Endothelial cell of umbilical vein (primary cell): ENCODE results near the gene HDAC8. TPM values are rescaled to one million over a fixed set of nuclear protein-coding genes. Genes with fewer than 3 reads are reported as not detected.

Experiments
- BruUV-seq: library from RNA; stranded (reverse); fragments of 400-500 nt; replicated peaks from 2 replicates; lab custom pipeline; 2021; lab: Mats Ljungman, UMichigan
- CTCF ChIA-PET: fragments of 300-600, 350-600 bp; sonication (Branson Sonifier 250); formaldehyde crosslinking; loops from one replicate; lab custom pipeline; 2021; ENCODE audit warnings: antibody characterized with exemption, inconsistent platforms; lab: Charles Lee
- POLR2A ChIA-PET: fragments of 300-600, 350-600 bp; sonication (Branson Sonifier 250); formaldehyde crosslinking; loops from one replicate; lab custom pipeline; 2021; ENCODE audit warnings: antibody characterized with exemption, inconsistent platforms; lab: Charles Lee
- DNase-seq: peaks from one replicate; pipeline ENCODE4 v3.0.0-alpha.2; 2011; ENCODE audit warnings: low read depth, low spot score
- FAIRE-seq: peaks from 2 replicates; lab custom pipeline; 2011; peaks lifted over from hg19 to GRCh38; lab: Jason Lieb, UNC
- H2AFZ ChIP-seq: 2 replicates; pipeline ENCODE4 v1.6.0; 2012; ENCODE audit warnings: low read depth, low read length, control low read depth, inconsistent platforms
- H3K27ac ChIP-seq: 2 replicates; pipeline ENCODE4 v1.5.1; 2011; ENCODE audit warnings: low read depth, mild to moderate bottlenecking, control low read depth, low read length, moderate library complexity; ENCODE audit not compliant: insufficient read depth
- H3K27me3 ChIP-seq, 2 experiments: 2 replicates each; pipeline versions ENCODE4 v1.6.0 to v1.6.1; 2011; ENCODE audit warnings: low read length in 2 of 2, mixed read lengths in 1 of 2; ENCODE audit not compliant: control insufficient read depth in 2 of 2, insufficient read depth in 2 of 2
- H3K36me3 ChIP-seq, 2 experiments: 2 replicates in 1 of 2; 3 replicates in 1 of 2; pipeline ENCODE4 v1.5.1; 2011; ENCODE audit warnings: low read length in 2 of 2, mild to moderate bottlenecking in 1 of 2, moderate library complexity in 1 of 2; ENCODE audit not compliant: control insufficient read depth in 2 of 2, insufficient read depth in 2 of 2; ENCODE audit errors: extremely low read depth in 1 of 2
- H3K4me1 ChIP-seq: 3 replicates; pipeline ENCODE4 v1.5.1; 2011; ENCODE audit warnings: mild to moderate bottlenecking, low read length; ENCODE audit not compliant: control insufficient read depth, insufficient read depth; ENCODE audit errors: extremely low read depth
- H3K4me2 ChIP-seq: 2 replicates; pipeline ENCODE4 v1.6.1; 2011; ENCODE audit warnings: low read length, control low read depth, mixed read lengths; ENCODE audit not compliant: insufficient read depth
- H3K4me3 ChIP-seq, 3 experiments: fragments of 200-600 bp in 1 of 3; sonication (generic), shearing (Covaris generic) in 1 of 3; replicated peaks in 1 of 3; 2 replicates each; pipeline ENCODE4 v1.5.1; 2011 to 2016; ENCODE audit warnings: control low read depth in 3 of 3, low read length in 3 of 3, mild to moderate bottlenecking in 2 of 3, inconsistent platforms in 1 of 3, low read depth in 1 of 3, moderate library complexity in 1 of 3; ENCODE audit not compliant: insufficient read depth in 1 of 3
- H3K79me2 ChIP-seq: 2 replicates; pipeline ENCODE4 v1.6.0; 2012; ENCODE audit warnings: low read length, inconsistent platforms; ENCODE audit not compliant: control insufficient read depth, insufficient read depth
- H3K9ac ChIP-seq: replicated peaks from 2 replicates; pipeline ENCODE3; 2011; ENCODE audit warnings: low read length, control low read depth; ENCODE audit not compliant: insufficient read depth; ENCODE audit errors: extremely low read depth
- H3K9me1 ChIP-seq: replicated peaks from 3 replicates; pipeline ENCODE4 v1.6.0; 2011; ENCODE audit warnings: mild to moderate bottlenecking, low read length; ENCODE audit not compliant: control insufficient read depth, insufficient read depth; ENCODE audit errors: extremely low read depth
- H3K9me3 ChIP-seq: replicated peaks from 2 replicates; pipeline ENCODE4 v1.5.1; 2012; ENCODE audit warnings: low read length, inconsistent platforms; ENCODE audit not compliant: control insufficient read depth, insufficient read depth
- H4K20me1 ChIP-seq: replicated peaks from 2 replicates; pipeline ENCODE3; 2011; ENCODE audit warnings: mild to moderate bottlenecking, low read length; ENCODE audit not compliant: control insufficient read depth, insufficient read depth; ENCODE audit errors: extremely low read depth
- CTCF ChIP-seq, 2 donors: IDR thresholded peaks; 1 replicate in 1 of 2; 2 replicates in 1 of 2; pipeline ENCODE4 v1.5.1; 2011; ENCODE audit warnings: low read length in 2 of 2, mild to moderate bottlenecking in 2 of 2, moderate library complexity in 2 of 2, control low read depth in 1 of 2, inconsistent platforms in 1 of 2, low read depth in 1 of 2; ENCODE audit not compliant: insufficient read depth in 1 of 2; ENCODE audit errors: extremely low read depth in 1 of 2
- EZH2 ChIP-seq: IDR thresholded peaks from 2 replicates; pipeline ENCODE4 v1.6.1; 2012; ENCODE audit warnings: borderline replicate concordance, low read depth, mild to moderate bottlenecking, moderate library complexity, low read length, inconsistent platforms; ENCODE audit not compliant: severe bottlenecking
- FOS ChIP-seq: IDR thresholded peaks from 2 replicates; pipeline ENCODE4 v1.6.1; 2011; ENCODE audit warnings: mild to moderate bottlenecking, low read length, moderate library complexity, borderline replicate concordance; ENCODE audit not compliant: insufficient read depth
- GATA2 ChIP-seq: IDR thresholded peaks from 2 replicates; pipeline ENCODE4 v1.7.0; 2011; ENCODE audit warnings: low read depth, mild to moderate bottlenecking, moderate library complexity, mixed read lengths, low read length; ENCODE audit not compliant: insufficient read length, insufficient read depth
- JUN ChIP-seq: IDR thresholded peaks from 2 replicates; pipeline ENCODE4 v1.6.1; 2011; ENCODE audit warnings: borderline replicate concordance, low read depth; ENCODE audit not compliant: insufficient read length, insufficient read depth
- MAX ChIP-seq: IDR thresholded peaks from 2 replicates; pipeline ENCODE4 v1.6.1; 2011; ENCODE audit not compliant: insufficient read depth, insufficient read length
- MYC ChIP-seq: IDR thresholded peaks from one replicate; pipeline ENCODE4 v1.6.1; 2011; ENCODE audit warnings: mild to moderate bottlenecking, low read depth, low read length
- POLR2A ChIP-seq: IDR thresholded peaks from 2 replicates; pipeline ENCODE4 v1.6.1; 2012; ENCODE audit warnings: low read depth, mild to moderate bottlenecking, control low read depth, low read length
- POLR2AphosphoS5 ChIP-seq: IDR thresholded peaks from 2 replicates; pipeline ENCODE4 v1.6.1; 2012; ENCODE audit warnings: low read depth, mild to moderate bottlenecking, control low read depth, low read length, moderate library complexity; ENCODE audit not compliant: insufficient read depth
- dilution Hi-C: fragments of 300-500 bp; cut with MboI; formaldehyde crosslinking; loops from one replicate; pipeline ENCODE4 v1.15.0; 2019; ENCODE audit warnings: low sequenced_read_pairs; ENCODE audit not compliant: extremely low pct_ligation_motif_present
- intact Hi-C: fragments of 100-400 bp; cut with micrococcal nuclease; formaldehyde crosslinking; loops from one replicate; pipeline ENCODE4 v1.10.0; 2022
- polyA plus RNA-seq, 4 experiments: library from polyadenylated mRNA; depleted of rRNA in 3 of 4; stranded (reverse) in 3 of 4; unstranded in 1 of 4; fragments of >200 nt; gene quantifications; 2 replicates each; pipeline versions ENCODE4 v1.2.1 to v1.2.3, GENCODE V29; 2011 to 2012; ENCODE audit warnings: missing spikeins in 1 of 4
- total RNA-seq: library from RNA; stranded (reverse); gene quantifications from 2 replicates; pipeline ENCODE4 v1.2.3, GENCODE V29; 2021

The HDAC8 gene
- total and polyA plus RNA-seq, 2 donors (not counting 3 experiments of a cell fraction or from before 2014, with no cell fraction given), result 17.6 to 37.2 TPM

- no peak for DNase-seq
- Histone ChIP-seq H3K27ac (no peak overlapping the region), H3K9me3 (no peaks in the 10 kb centered on the region), H3K4me2 (no peak overlapping the region), H3K4me3 (no peak overlapping the region), H3K4me1 (no peaks in the 10 kb centered on the region), H3K27me3 (no peaks in the 10 kb centered on the region), H2AFZ (no peak overlapping the region), H3K9ac (no peak overlapping the region), H4K20me1 (no peaks in the 10 kb centered on the region), H3K79me2 (no peaks in the 10 kb centered on the region), H3K9me1 (no peaks in the 10 kb centered on the region), H3K36me3 (no peaks in the 10 kb centered on the region)
- intact Hi-C loops (no loop called here), dilution Hi-C loops (no loop called here)
- TF ChIP-seq MYC, result no peak
- no peak for TF ChIP-seq CTCF (IDR thresholded peaks at IDR 0.05; ENCODE audit: extremely low read depth in 1 of 2, insufficient read depth in 1 of 2, low read depth in 1 of 2, low read length in 2 of 2)
- TF ChIP-seq GATA2, result no peak
- TF ChIP-seq POLR2AphosphoS5, result no peak
- TF ChIP-seq FOS, result no peak
- TF ChIP-seq POLR2A, result no peak
- TF ChIP-seq EZH2, result no peak
- TF ChIP-seq JUN, result no peak
- no peak for TF ChIP-seq MAX
- no peak for FAIRE-seq
- ChIA-PET POLR2A (no interaction called here), CTCF (no interaction called here)
- BruUV-seq, result no TSS peak
Observed at GRCh38 chrX:72467135-72467534, 105.5 kb downstream of the HDAC8 start.
